Ureter (tissue), 1 donor: ENCODE measurements around the gene PHF2. TPM values are rescaled to one million over a fixed set of nuclear protein-coding genes. Genes with fewer than 3 reads are reported as not detected.

Experiments used
- DNase-seq: peaks from one replicate; pipeline ENCODE4 v3.0.0-alpha.2; 2020; ENCODE audit warnings: low spot score
- total RNA-seq: library from RNA; stranded (reverse); gene quantifications from one replicate; pipeline ENCODE4 v1.2.4, GENCODE V29; 2023
- donor health status: DM: yes; HTN: yes; CAD: no.

PHF2 gene
- total RNA-seq, 1 donor from 2014 or later = 34.6 TPM

DNA sequence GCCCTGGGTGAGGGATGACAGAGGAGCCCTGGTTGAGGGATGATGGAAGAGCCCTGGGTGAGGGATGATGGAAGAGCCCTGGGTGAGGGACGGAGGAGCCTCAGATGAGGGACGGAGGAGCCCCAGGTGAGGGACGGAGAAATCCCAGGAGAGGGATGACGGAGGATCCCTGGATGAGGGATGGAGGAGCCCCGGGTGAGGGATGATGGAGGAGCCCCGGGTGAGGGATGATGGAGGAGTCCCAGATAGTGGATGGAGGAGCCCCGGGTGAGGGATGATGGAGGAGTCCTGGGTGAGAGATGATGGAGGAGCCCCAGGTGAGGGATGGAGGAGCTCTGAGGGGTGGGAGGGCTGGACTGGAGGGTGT lies 10.9 kb downstream of the PHF2 start:
- no peak for DNase-seq

- no peak for DNase-seq
Measured at GRCh38 chr9:93587651-93588347, 11.4 kb downstream of the PHF2 start.

DNA sequence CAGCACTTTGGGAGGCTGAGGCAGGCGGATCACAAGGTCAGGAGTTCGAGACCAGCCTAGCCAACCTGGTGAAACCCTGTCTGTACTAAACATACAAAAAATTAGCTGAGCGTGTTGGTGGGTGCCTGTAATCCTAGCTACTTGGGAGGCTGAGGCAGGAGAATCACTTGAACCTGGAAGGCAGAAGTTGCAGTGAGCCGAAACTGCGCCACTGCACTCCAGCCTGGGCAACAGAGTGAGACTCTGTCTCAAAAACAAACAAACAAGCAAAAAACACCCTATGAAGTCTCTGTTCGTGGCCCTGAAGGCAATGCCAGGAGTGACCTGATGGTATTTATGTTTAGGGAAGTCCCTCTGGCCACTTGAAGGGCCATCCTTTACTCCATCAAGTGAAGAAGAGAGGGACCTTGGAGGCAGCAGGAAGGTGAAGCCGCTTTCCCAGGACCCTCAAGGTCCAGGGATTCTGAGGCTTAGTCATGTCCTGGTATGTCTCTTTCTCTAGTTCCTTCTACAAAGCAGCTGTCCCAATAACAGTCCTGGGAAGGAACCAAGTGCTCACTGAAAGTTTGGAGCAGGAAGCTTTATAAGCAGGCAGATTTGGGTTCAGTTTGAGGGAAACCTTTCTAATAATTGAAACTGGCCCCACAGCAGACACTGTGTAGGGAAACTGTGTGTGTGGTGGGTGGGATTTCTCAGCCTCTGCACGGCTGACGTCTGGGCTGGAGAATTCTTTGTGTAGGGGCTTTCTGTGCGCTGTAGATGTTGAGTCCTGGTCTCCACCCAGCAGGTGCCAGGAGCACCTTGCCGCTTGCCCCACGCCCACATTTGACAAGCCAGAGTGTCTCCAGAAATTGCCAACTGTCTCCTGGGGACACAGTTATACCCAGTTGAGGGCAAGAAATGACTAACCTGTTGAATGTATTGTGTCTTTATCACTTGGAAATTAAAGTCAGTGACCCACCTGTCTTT lies 12.5 kb downstream of the PHF2 start:
- DNase-seq = no peak

GRCh38 chr9:93589688-93590087 lies 13.3 kb downstream of the PHF2 start:
- no peak for DNase-seq

- DNase-seq = no peak
Measured at GRCh38 chr9:93590609-93591234, 14.3 kb downstream of the PHF2 start.

DNA sequence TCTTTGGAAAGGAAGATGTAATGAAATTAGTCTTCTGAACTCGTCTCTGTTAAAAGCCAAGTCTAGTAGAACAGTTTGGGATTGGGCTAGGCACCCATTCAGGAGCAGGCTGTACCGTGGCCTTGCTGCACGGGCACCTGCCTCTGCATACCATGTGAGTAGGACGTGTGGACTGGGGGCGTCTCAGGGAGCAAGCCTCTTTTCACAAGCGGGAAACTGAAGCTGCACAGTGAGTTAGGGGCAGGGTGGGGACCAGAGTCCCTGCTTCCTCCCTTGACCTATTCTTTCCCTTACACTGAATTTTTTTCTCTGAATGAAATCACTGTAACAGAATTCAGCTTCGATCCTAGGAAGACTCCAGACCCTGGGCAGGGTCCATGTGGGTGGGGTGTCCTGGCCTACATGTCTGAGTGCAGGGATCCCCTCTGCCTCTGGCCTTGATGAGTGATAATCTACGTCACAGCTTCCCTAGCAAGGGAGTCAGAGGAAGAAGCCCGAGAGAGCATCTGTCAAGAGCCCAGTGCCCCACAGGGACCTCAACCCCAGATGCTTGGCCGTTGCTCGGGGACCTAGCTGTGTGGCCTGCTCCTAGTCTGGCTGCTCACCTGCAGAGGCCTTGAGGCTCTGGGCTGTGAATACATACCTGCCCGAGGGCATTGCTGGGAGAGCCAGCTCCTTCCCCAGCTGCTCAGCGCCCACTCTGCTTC lies 15.1 kb downstream of the PHF2 start:
- DNase-seq = no peak

GRCh38 chr9:93592008-93592642 lies 15.7 kb downstream of the PHF2 start:
- DNase-seq = no peak

DNA sequence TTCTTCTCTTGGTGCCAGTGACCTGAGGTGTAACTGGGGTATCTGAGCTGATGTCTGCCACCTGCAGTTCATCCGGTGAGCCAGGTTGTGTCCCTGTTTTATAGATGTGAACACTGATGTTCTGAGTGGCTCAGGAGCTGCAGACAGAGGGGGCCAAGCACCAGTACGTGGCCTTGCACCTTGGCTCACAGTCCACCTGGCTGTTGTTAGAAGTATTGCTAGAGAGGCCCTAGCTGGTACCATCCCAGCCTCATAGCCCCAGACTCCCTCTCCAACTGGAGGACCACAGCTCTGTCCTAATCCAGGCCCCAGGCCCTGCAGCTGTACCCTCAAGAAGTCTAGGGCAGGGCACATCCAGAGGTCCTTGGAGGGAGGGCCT lies 16.2 kb downstream of the PHF2 start:
- no peak for DNase-seq

DNA sequence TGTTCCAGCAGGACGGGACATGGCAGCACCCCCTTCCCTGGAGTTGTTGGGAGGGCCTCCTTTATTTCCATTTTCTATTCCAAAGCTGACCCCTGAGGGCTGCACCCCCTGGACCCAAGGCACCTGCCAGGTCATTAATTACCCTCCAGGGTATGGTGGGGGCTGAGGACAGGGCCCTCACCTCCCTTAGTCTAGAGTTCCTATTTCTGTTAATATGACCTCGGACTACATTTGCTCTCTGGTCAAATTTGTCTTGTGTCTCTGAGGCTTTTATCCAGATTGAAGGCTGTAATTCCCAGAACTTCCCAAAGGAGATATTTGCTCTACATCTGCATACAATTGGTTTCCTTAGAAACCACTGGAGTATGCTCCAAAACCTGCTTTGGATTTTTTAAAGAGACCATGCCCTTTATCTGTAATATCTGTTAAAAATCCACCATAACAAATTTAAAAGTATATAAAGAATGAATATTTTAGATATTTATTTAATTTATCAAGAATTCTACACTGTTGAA lies 16.8 kb downstream of the PHF2 start:
- no peak for DNase-seq

GRCh38 chr9:93594041-93594756 lies 17.8 kb downstream of the PHF2 start:
- no peak for DNase-seq

DNA sequence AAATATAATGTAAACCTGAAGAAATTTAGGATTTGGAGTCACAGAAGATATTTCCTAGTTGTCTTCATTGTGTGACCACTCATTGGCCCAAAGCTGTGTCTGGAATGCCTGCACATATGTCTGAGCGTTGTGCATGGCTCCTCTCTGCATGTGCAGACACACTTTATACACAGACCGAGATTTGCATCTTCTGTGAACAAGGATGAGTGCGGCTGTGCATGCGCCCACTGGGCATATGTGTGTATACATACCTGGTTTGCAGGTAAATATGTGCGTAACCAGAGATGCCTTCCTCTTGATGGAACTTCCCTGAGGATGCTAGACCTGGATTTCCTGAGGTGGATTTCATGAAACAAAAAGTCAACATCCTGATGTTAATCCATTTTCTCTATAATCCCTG lies 19.1 kb downstream of the PHF2 start:
- DNase-seq = no peak

- DNase-seq = no peak
Measured at GRCh38 chr9:93595861-93596365, 19.5 kb downstream of the PHF2 start.

- DNase-seq = no peak
Measured at GRCh38 chr9:93596399-93596798, 20.0 kb downstream of the PHF2 start.

DNA sequence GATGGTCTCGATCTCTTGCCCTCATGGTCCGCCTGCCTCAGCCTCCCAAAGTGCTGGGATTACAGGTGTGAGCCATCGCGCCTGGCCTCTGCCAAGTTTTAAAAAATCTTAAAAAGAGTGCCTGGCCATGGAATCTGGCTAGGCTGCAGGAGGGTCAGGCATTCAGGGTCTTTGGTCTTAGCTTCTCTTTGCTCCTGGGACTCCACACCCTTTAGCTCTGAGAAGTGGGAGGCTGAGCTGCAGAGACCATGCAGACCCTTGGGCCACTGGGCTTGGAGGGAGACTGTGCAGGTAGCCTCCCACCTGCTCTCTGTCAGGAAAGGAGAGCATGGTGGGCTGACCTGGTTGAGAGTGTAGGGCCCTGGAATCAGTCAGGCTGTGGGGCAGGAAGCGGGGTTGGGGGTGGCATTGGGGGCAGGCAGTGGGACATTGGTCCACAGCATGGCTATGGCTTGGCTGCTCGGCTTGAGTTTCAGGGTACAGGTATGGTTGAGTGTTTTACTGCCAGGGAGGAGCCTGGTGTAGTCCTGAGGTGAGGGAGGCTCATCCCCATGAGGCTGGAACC lies 20.8 kb downstream of the PHF2 start:
- no peak for DNase-seq

DNA sequence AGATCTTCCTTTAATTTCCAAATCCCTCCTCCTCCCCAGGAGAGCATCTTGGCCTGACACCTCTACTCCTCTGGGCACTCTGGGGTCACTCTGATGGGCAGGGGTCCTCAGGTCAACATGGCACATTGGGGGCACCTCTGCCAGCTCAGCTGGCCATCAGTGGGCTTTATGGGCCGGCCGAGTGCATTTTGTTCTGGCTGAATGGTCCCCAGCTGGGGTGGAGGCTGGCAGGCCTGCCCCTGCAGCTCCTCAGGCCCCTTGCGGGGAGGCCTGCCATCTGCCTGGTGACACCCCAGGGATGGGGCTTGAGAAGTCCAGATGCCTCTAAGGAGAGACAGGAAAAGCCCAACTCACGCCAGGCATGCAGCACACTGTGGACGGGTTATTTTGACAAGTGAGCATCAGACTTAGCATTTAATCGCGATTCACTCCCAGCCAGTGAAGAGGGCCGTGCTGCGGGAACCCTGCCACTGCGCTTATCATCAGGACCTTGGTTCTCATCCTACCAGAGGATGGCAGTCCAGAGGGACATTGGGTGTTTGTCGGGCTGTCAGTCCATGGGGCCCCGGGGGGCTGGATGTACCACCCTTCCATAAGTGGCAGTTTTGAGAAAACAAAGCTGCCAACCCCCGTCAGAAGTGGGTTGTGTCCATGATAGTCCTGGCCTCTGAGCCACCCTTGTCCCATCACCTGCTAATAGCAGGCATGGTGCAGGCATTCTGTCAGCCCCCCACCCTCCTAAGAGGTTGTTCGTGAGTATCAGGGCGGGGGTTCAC lies 21.7 kb downstream of the PHF2 start:
- no peak for DNase-seq

- no peak for DNase-seq
Measured at GRCh38 chr9:93598647-93599241, 22.4 kb downstream of the PHF2 start.

GRCh38 chr9:93599571-93600403 lies 23.4 kb downstream of the PHF2 start:
- no peak for DNase-seq

- no peak for DNase-seq
Measured at GRCh38 chr9:93600504-93600903, 24.1 kb downstream of the PHF2 start.
